ENCODE data around the gene KLHL17.

DNA sequence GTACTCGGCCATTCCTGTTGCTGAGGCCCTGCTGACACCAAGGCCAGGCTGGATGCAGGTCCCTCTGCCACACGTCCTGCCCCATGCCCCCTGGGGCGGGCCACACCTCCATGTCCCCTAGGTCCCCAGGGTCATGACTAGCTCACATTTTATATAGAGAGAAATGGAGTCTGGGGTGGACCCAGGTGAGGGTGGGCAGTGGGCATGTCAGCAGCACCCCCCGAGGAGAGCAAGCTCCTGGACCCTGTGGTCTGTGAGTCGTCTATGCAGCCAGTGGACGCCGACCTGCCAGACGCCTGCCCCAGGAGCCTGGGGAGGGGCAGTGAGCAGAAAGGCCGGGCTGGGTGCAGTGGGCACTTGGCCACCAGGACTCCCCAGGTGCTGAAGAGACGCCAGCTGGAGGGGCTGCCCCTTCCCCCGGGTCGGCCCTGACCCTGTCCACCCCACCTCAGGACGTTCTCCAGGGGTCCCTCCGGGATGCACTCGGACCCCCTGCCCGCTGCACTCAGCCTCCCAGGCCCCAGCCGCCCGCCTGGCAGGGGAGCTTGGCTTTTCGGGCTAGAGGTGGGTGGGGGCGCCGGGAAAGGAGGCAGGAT lies 20.8 kb upstream of the KLHL17 start:
- TF ChIP-seq, protein P1, sequence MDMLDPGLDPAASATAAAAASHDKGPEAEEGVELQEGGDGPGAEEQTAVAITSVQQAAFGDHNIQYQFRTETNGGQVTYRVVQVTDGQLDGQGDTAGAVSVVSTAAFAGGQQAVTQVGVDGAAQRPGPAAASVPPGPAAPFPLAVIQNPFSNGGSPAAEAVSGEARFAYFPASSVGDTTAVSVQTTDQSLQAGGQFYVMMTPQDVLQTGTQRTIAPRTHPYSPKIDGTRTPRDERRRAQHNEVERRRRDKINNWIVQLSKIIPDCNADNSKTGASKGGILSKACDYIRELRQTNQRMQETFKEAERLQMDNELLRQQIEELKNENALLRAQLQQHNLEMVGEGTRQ (IDR thresholded peaks at IDR 0.05), result no peak
- TF ChIP-seq, protein P2, sequence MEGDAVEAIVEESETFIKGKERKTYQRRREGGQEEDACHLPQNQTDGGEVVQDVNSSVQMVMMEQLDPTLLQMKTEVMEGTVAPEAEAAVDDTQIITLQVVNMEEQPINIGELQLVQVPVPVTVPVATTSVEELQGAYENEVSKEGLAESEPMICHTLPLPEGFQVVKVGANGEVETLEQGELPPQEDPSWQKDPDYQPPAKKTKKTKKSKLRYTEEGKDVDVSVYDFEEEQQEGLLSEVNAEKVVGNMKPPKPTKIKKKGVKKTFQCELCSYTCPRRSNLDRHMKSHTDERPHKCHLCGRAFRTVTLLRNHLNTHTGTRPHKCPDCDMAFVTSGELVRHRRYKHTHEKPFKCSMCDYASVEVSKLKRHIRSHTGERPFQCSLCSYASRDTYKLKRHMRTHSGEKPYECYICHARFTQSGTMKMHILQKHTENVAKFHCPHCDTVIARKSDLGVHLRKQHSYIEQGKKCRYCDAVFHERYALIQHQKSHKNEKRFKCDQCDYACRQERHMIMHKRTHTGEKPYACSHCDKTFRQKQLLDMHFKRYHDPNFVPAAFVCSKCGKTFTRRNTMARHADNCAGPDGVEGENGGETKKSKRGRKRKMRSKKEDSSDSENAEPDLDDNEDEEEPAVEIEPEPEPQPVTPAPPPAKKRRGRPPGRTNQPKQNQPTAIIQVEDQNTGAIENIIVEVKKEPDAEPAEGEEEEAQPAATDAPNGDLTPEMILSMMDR (IDR thresholded peaks at IDR 0.05), result no peak
- no peak for TF ChIP-seq EP300 (IDR thresholded peaks at IDR 0.05)
